Measurements from ENCODE around the gene SPATA24. TPM values are rescaled to one million over a fixed set of nuclear protein-coding genes. Genes with fewer than 3 reads are reported as not detected.

SPATA24 gene
- total and polyA plus RNA-seq, 2 experiments from 2014 or later = 16.0 to 20.6 TPM

DNA sequence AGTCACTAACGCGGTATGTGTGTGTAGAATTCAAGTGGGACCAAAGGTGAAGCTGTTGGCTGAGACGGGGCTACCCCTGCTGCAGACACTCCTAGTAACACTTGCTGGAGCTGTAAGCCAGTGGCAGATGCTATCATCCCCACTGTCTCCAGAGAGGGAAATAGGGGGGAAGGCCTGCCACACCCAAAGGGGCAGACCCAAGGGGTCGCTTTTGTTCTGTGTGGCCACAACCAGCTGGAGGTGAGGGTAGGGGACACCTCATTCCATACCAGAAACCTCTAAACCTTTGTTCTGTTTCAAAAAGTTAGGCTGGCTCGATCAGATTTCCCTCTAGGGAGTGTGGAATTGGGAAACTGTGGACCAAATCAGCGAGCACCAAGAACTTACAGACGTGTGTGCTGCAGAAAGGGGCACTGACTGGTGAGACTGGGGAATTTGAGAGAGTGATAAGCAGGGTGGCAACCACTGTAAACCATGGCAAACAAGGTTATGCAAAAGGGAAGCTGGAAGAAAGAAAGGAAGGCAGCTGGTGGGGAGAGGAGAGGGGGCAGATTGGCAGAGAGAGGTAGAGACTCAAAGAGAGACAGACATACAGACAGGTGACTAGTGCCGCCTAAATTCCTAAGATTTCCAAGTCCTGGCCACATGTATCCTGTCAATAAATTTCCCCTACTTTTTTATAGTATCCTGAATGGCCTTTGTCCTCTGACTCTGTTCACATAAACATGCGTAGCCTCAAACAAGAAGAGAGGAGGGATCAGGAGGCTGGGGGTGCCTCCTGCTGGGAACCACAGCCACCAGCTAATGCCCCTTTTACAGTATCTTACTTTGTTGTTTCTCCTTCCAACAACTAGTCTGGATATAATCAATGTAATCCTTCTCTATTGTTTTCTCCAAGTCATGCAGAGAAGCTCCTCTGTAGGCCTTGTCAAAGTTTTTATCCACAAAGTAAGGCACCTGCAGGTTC is 15.6 kb upstream of the SPATA24 start:
- Histone ChIP-seq H3F3A (replicated peaks; ENCODE audit: low read depth) (peaks cover 3% of the 10 kb centered on the region; the same call in 1 of the 2 replicates), H3K27me3 (ENCODE audit: insufficient read depth) (no peaks in the 10 kb centered on the region), H2AFZ (no peak overlapping the region), H3K79me2 (replicated peaks; ENCODE audit: insufficient read depth) (no peaks in the 10 kb centered on the region), H3K4me2 (no peak overlapping the region), H4K20me1 (replicated peaks; ENCODE audit: insufficient read depth) (no peaks in the 10 kb centered on the region), H3K4me3 (no peak overlapping the region), H3K4me1 (ENCODE audit: insufficient read depth) (no peaks in the 10 kb centered on the region), H3K36me3 (ENCODE audit: insufficient read depth) (peaks cover 4% of the 10 kb centered on the region; the same call in 1 of the 2 replicates), H3K9me2 (ENCODE audit: insufficient read depth) (no peaks in the 10 kb centered on the region), H3K27ac (ENCODE audit: low read depth) (no peak overlapping the region)
- no peak overlapping the region for H3K27ac Mint-ChIP-seq
- no peak for TF ChIP-seq EZH2phosphoT487 (IDR thresholded peaks at IDR 0.05; ENCODE audit: unreplicated experiment)
- no peak for TF ChIP-seq CREB1 (CRISPR knock-in tag; IDR thresholded peaks at IDR 0.05; ENCODE audit: low read depth)
- no peak for TF ChIP-seq EZH2 (IDR thresholded peaks at IDR 0.05; ENCODE audit: low read depth, unreplicated experiment)
- no peak for TF ChIP-seq JUNB (IDR thresholded peaks at IDR 0.05; ENCODE audit: unreplicated experiment)
- TF ChIP-seq POLR2AphosphoS5 (IDR thresholded peaks at IDR 0.05; ENCODE audit: low read depth) = no peak
- TF ChIP-seq NANOG (IDR thresholded peaks at IDR 0.05; ENCODE audit: borderline replicate concordance) = no peak
- TF ChIP-seq, protein P1, sequence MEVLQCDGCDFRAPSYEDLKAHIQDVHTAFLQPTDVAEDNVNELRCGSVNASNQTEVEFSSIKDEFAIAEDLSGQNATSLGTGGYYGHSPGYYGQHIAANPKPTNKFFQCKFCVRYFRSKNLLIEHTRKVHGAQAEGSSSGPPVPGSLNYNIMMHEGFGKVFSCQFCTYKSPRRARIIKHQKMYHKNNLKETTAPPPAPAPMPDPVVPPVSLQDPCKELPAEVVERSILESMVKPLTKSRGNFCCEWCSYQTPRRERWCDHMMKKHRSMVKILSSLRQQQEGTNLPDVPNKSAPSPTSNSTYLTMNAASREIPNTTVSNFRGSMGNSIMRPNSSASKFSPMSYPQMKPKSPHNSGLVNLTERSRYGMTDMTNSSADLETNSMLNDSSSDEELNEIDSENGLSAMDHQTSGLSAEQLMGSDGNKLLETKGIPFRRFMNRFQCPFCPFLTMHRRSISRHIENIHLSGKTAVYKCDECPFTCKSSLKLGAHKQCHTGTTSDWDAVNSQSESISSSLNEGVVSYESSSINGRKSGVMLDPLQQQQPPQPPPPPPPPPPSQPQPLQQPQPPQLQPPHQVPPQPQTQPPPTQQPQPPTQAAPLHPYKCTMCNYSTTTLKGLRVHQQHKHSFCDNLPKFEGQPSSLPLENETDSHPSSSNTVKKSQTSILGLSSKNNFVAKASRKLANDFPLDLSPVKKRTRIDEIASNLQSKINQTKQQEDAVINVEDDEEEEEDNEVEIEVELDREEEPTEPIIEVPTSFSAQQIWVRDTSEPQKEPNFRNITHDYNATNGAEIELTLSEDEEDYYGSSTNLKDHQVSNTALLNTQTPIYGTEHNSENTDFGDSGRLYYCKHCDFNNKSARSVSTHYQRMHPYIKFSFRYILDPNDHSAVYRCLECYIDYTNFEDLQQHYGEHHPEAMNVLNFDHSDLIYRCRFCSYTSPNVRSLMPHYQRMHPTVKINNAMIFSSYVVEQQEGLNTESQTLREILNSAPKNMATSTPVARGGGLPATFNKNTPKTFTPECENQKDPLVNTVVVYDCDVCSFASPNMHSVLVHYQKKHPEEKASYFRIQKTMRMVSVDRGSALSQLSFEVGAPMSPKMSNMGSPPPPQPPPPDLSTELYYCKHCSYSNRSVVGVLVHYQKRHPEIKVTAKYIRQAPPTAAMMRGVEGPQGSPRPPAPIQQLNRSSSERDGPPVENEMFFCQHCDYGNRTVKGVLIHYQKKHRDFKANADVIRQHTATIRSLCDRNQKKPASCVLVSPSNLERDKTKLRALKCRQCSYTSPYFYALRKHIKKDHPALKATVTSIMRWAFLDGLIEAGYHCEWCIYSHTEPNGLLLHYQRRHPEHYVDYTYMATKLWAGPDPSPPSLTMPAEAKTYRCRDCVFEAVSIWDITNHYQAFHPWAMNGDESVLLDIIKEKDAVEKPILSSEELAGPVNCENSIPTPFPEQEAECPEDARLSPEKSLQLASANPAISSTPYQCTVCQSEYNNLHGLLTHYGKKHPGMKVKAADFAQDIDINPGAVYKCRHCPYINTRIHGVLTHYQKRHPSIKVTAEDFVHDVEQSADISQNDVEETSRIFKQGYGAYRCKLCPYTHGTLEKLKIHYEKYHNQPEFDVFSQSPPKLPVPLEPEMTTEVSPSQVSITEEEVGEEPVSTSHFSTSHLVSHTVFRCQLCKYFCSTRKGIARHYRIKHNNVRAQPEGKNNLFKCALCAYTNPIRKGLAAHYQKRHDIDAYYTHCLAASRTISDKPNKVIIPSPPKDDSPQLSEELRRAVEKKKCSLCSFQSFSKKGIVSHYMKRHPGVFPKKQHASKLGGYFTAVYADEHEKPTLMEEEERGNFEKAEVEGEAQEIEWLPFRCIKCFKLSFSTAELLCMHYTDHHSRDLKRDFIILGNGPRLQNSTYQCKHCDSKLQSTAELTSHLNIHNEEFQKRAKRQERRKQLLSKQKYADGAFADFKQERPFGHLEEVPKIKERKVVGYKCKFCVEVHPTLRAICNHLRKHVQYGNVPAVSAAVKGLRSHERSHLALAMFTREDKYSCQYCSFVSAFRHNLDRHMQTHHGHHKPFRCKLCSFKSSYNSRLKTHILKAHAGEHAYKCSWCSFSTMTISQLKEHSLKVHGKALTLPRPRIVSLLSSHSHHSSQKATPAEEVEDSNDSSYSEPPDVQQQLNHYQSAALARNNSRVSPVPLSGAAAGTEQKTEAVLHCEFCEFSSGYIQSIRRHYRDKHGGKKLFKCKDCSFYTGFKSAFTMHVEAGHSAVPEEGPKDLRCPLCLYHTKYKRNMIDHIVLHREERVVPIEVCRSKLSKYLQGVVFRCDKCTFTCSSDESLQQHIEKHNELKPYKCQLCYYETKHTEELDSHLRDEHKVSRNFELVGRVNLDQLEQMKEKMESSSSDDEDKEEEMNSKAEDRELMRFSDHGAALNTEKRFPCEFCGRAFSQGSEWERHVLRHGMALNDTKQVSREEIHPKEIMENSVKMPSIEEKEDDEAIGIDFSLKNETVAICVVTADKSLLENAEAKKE (CRISPR knock-in tag; IDR thresholded peaks at IDR 0.05) = no peak
- TF ChIP-seq ZNF114 (CRISPR knock-in tag; IDR thresholded peaks at IDR 0.05) = no peak
- TF ChIP-seq CTCF (conservative IDR thresholded peaks at IDR 0.05; ENCODE audit: low read depth in 2 of 2) = no peak; a peak in 1 of 4 replicates
- TF ChIP-seq, protein P2, sequence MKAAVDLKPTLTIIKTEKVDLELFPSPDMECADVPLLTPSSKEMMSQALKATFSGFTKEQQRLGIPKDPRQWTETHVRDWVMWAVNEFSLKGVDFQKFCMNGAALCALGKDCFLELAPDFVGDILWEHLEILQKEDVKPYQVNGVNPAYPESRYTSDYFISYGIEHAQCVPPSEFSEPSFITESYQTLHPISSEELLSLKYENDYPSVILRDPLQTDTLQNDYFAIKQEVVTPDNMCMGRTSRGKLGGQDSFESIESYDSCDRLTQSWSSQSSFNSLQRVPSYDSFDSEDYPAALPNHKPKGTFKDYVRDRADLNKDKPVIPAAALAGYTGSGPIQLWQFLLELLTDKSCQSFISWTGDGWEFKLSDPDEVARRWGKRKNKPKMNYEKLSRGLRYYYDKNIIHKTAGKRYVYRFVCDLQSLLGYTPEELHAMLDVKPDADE (IDR thresholded peaks at IDR 0.05) = no peak
- TF ChIP-seq ZNF331 (CRISPR knock-in tag; IDR thresholded peaks at IDR 0.05; ENCODE audit: low read depth) = no peak
- no peak for TF ChIP-seq STAT1 (IDR thresholded peaks at IDR 0.05; ENCODE audit: unreplicated experiment)
- TF ChIP-seq, protein P3, sequence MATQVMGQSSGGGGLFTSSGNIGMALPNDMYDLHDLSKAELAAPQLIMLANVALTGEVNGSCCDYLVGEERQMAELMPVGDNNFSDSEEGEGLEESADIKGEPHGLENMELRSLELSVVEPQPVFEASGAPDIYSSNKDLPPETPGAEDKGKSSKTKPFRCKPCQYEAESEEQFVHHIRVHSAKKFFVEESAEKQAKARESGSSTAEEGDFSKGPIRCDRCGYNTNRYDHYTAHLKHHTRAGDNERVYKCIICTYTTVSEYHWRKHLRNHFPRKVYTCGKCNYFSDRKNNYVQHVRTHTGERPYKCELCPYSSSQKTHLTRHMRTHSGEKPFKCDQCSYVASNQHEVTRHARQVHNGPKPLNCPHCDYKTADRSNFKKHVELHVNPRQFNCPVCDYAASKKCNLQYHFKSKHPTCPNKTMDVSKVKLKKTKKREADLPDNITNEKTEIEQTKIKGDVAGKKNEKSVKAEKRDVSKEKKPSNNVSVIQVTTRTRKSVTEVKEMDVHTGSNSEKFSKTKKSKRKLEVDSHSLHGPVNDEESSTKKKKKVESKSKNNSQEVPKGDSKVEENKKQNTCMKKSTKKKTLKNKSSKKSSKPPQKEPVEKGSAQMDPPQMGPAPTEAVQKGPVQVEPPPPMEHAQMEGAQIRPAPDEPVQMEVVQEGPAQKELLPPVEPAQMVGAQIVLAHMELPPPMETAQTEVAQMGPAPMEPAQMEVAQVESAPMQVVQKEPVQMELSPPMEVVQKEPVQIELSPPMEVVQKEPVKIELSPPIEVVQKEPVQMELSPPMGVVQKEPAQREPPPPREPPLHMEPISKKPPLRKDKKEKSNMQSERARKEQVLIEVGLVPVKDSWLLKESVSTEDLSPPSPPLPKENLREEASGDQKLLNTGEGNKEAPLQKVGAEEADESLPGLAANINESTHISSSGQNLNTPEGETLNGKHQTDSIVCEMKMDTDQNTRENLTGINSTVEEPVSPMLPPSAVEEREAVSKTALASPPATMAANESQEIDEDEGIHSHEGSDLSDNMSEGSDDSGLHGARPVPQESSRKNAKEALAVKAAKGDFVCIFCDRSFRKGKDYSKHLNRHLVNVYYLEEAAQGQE (IDR thresholded peaks at IDR 0.05; ENCODE audit: unreplicated experiment) = no peak
- H3K36me3 Mint-ChIP-seq (ENCODE audit: low read depth) = peaks cover 32% of the 10 kb centered on the region; the same call in 2 of the 3 replicates
- peaks cover 2% of the 10 kb centered on the region for H3K27me3 Mint-ChIP-seq (ENCODE audit: insufficient read depth, low read depth, poor library complexity)
- peaks cover 15% of the 10 kb centered on the region for H3K4me1 Mint-ChIP-seq
- peak; percentile 39 for ATAC-seq
- H3K9me3 Mint-ChIP-seq = no peaks in the 10 kb centered on the region
- no peak for DNase-seq (ENCODE audit: low spot score)
- H3K4me3 Mint-ChIP-seq = no peak overlapping the region

Measured in GM23338 (cell line).